ENCODE measurements around the gene ZNF316.

- TF ChIP-seq CTCF (IDR thresholded peaks at IDR 0.05) (no peak), POLR2A (IDR thresholded peaks at IDR 0.05) (no peak)
These were observed 10.0 kb downstream of the ZNF316 start for GRCh38 chr7:6647080-6647479.

All from heart left ventricle (tissue), 13 donors.